Ishikawa (cell line): Measurements from ENCODE around the gene NXF2B.
"Not testable (repeated sequence)": the region's sequence is repeated elsewhere in the genome, so short reads cannot be mapped to it uniquely, and the experiment has no call there.

Experiments used
- CREB1 ChIP-seq: IDR thresholded peaks from 2 replicates; pipeline ENCODE4 v1.6.1; 2012; ENCODE audit warnings: low read depth
- EGR1 ChIP-seq: IDR thresholded peaks from 2 replicates; pipeline ENCODE4 v1.6.1; 2012
- EP300 ChIP-seq: IDR thresholded peaks from 2 replicates; pipeline ENCODE4 v1.6.1; 2012; ENCODE audit warnings: borderline replicate concordance
- MAX ChIP-seq: IDR thresholded peaks from 2 replicates; pipeline ENCODE4 v1.6.1; 2012
- NFIC ChIP-seq: IDR thresholded peaks from 2 replicates; pipeline ENCODE4 v1.6.1; 2012
- RAD21 ChIP-seq: IDR thresholded peaks from 2 replicates; pipeline ENCODE4 v1.6.1; 2012; ENCODE audit warnings: low read depth
- REST ChIP-seq: IDR thresholded peaks from 2 replicates; pipeline ENCODE4 v1.6.1; 2012; ENCODE audit warnings: low read depth, mild to moderate bottlenecking
- TAF1 ChIP-seq: IDR thresholded peaks from 2 replicates; pipeline ENCODE4 v1.6.1; 2012; ENCODE audit warnings: low read depth, mild to moderate bottlenecking
- TCF12 ChIP-seq: IDR thresholded peaks from 2 replicates; pipeline ENCODE4 v1.6.1; 2012; ENCODE audit warnings: low read depth
- TEAD4 ChIP-seq: IDR thresholded peaks from 2 replicates; pipeline ENCODE4 v1.6.1; 2012
- USF1 ChIP-seq: IDR thresholded peaks from 2 replicates; pipeline ENCODE4 v1.6.1; 2012
- ZBTB7A ChIP-seq: IDR thresholded peaks from 2 replicates; pipeline ENCODE4 v1.6.1; 2012; ENCODE audit warnings: low read depth

NXF2B gene

GRCh38 chrX:102439908-102440307 lies at the start of gene NXF2B:
Gene NXF2B, minus strand, starts transcription at chrX:102440008. Its CDS starts 59,972 bp downstream, at chrX:102380036.
- not testable (repeated sequence) for TF ChIP-seq REST, MAX, TAF1

- not testable (repeated sequence) for TF ChIP-seq EGR1, USF1, RAD21
Measured at GRCh38 chrX:102471762-102472220, 32.0 kb upstream of the NXF2B start, which contains the start of gene TCP11X2. Gene TCP11X2, minus strand, starts transcription at chrX:102471812.

GRCh38 chrX:102345916-102346315 lies 93.9 kb downstream of the NXF2B start:
- peak; percentile 29; the same call in 1 of the 2 replicates for TF ChIP-seq RAD21
- TF ChIP-seq USF1, result no peak
- no peak for TF ChIP-seq CREB1

GRCh38 chrX:102341867-102342266 lies 97.9 kb downstream of the NXF2B start:
- TF ChIP-seq TAF1 (no peak), MAX (no peak)

- TF ChIP-seq USF1 (no peak), ZBTB7A (no peak)
Measured at GRCh38 chrX:102339312-102340298, 100.2 kb downstream of the NXF2B start.

- TF ChIP-seq NFIC (no peak), TAF1 (no peak), ZBTB7A (no peak), EP300 (no peak), REST (no peak), RAD21 (no peak), TCF12 (no peak), USF1 (no peak), CREB1 (no peak), TEAD4 (no peak), MAX (no peak), EGR1 (no peak)
Measured at GRCh38 chrX:102338162-102338561, 101.6 kb downstream of the NXF2B start.
